Dedifferentiated amniotic fluid mesenchymal stem cell (primary cell): ENCODE measurements around the gene PPTC7.
"Not testable (repeated sequence)": the region's sequence is repeated elsewhere in the genome, so short reads cannot be mapped to it uniquely, and the experiment has no call there.

Source experiments
- DNase-seq: peaks from one replicate; pipeline ENCODE4 v3.0.0-alpha.2; 2016; ENCODE audit errors: extremely low spot score

PPTC7 gene

GRCh38 chr12:110585231-110585799 lies 2.2 kb upstream of the PPTC7 start:
- peak; percentile 22 for DNase-seq

- no peak for DNase-seq
Observed at GRCh38 chr12:110582276-110583136, 612 bp downstream of the PPTC7 start.

GRCh38 chr12:110581931-110582275 lies 1.2 kb downstream of the PPTC7 start:
- DNase-seq: no peak

DNA sequence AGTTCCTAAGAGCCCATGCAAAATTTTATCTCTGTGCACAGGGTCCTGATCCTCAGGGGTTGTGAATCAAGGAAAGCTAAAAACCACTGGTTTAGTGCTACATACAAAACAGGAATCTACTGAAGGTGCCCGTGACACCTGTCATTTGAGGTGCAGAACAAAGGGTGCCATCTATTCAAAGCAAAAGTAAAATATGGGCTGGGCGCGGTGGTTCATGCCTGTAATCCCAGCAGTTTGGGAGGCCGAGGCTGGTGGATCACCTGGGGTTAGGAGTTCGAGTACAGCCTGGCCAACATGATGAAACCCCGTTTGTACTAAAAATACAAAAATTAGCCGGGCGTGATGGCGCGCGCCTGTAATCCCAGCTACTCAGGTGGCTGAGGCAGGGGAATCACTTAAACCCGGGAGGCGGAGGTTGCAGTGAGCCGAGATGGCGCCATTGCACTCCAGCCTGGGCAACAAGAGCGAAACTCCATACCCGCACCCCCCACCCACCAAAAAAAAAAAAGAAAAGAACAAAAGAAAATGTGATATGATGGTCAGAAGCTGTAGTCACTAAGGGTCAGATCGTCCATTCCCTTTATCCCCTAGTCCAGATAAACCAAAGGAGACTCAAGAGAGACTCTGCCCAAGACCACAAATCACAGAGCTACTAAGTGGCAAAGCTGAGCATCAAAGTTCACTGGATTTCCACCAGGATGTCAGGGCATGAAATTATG lies 3.4 kb downstream of the PPTC7 start:
- no peak for DNase-seq

- DNase-seq: no peak
Observed at GRCh38 chr12:110578694-110579534, 4.2 kb downstream of the PPTC7 start.

GRCh38 chr12:110577864-110578693 lies 5.0 kb downstream of the PPTC7 start:
- peak; percentile 79 for DNase-seq

GRCh38 chr12:110576504-110576903 lies 6.6 kb downstream of the PPTC7 start:
- no peak for DNase-seq

DNA sequence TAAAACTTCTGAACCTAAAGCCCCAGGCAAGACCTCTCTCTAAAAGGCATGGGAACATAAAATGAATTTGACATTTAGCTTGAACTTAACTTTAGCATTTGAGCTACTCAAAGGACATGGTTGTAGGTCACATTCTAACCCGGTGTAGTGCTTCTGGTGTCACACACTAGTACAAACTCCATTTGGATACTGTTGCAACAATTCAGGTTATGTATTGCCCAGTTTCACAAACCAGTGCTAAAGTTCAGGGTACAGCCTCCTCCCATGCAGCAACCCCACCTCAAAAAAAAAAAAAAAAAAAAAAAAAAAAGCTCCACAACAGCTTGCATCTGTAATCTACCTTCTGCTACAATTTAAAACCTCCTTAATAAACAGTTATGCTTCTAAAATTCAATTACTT lies 7.8 kb downstream of the PPTC7 start:
- no peak for DNase-seq

GRCh38 chr12:110574717-110575230 lies 8.3 kb downstream of the PPTC7 start:
- DNase-seq: not testable (repeated sequence)

- DNase-seq: no peak
Observed at GRCh38 chr12:110574044-110574443, 9.1 kb downstream of the PPTC7 start.

GRCh38 chr12:110570798-110571197 lies 12.3 kb downstream of the PPTC7 start:
- DNase-seq: not testable (repeated sequence)

GRCh38 chr12:110569838-110570237 lies 13.3 kb downstream of the PPTC7 start:
- not testable (repeated sequence) for DNase-seq

DNA sequence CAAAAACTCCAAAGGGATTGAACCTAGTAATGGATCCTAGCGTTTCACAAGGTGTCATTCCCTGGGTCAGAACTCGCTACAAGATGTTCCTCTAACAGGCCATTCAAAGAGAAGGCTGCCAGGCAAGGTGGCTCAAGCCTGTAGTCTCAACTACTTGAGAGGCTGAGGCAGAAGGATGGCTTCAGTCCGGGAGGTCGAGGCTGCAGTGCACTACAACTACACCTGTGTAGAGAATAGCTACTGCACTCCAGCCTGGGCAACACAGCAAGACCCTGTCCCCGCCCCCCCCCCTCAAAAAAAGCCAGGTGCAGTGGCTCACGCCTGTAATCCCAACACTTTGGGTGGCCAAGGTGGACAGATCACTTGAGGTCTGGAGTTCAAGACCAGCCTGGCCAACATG lies 14.4 kb downstream of the PPTC7 start:
- DNase-seq: no peak

- DNase-seq: no peak
Observed at GRCh38 chr12:110566993-110567392, 16.1 kb downstream of the PPTC7 start.

DNA sequence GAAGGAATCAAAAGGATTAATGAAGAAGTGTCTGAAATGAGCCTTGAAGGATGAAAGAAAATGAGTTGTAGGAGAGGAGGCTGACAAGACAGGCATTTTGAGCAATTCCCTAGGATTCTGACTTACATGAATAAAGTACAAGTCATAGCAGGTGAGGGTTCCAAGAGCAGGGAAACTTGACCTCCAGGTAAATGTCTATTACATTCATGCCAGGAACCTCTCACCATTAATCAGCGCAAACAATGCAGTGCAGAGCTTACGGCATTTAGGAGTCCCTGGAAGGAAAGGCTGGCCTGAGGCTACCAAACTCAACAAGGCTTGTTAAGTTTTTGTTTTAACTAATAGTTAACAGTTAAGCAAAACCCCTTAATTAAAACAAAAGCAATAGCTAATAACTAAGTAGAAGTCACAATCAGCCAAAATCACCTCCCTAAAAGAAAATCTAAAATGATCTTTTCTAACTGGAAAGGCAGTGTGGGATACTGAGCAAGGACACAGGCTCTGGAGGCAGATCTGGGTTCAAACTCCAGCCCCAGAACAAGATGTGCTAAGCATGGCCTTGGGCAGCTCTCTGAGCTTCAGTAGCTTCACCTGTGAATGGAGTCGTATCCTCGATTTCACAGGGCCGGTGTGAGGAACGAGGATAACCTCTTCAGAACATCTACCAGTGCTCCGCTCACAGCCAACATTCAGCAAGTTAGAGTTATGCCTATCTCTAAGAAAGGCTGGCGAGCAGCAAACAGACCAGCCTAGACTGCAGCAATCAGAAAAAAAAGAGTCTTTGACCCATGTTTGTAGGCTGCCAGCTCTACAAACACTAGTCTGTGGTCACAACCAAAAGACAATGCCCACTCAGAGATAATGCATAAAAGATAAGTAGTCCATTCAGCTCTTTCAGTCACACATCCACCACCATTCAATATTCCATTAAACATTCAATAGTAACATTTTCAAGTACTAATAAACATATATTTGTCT lies 16.9 kb downstream of the PPTC7 start:
- DNase-seq: no peak

DNA sequence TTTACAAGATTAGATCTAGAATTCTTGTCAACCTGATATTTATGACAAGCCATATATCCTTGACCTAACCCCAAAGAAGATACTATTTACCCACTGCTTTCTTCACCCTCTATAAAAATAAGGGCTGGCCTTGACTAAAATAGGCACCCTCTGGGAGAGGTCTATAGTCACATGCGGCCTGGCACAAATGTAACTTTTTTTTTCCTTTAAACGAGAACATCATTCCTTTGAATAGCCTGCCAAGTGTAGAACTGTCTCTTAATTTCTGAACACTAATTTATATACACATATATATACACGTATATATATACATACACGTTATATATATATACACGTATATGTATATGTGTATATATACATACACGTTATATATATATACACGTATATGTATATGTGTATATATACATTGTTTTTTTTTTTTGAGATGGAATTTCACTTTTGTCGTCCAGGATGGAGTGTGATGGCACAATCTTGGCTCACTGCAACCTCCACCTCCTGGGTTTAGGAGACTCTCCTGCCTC lies 18.6 kb downstream of the PPTC7 start:
- no peak for DNase-seq

DNA sequence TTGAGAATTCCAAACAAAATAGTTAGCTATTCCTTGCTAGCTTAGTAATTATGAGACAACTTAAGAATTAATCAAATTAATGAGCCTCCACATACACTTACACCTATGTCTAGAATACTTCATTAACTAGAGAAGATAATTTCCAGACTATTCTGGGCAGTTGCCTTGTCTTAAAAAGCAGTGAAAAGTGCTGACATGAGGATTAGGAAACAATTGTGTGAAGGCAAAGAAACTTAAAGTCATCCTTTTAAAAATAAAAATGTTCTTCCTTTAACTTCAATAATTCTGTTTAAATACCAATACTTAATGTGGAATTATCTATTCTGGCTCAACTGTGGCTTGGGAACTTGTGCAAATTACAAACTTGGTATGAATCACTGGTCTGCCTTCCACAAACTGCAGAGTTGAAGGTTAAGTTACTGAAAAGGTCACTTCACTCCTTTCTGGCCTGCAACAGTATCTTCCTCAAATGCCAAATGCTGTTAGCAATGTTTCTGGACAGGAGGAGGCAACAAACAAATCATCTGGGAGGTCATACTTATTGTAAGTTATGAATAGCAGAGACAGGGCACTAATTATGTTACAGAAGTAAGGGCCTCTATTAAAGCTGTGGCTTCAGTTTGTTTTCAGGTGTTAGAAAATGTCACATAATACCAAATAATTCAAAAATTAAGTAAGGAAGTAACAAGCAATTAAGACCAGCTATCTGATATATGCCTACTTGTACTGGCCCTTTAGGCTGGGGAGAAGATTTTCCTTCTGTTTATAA lies 19.2 kb downstream of the PPTC7 start:
- no peak for DNase-seq

- not testable (repeated sequence) for DNase-seq
Observed at GRCh38 chr12:110562386-110562785, 20.7 kb downstream of the PPTC7 start.
